SK-N-SH treated with all-trans-retinoic acid at 6 μM for 48 hours (cell line): ENCODE data around the gene ZNF672.

Experiments
- ATAC-seq: fragments of 200-7000 bp; cut with Tn5 transposase; 3 replicates; pipeline ENCODE4 v1.9.1; 2020; ENCODE audit warnings: mild to moderate bottlenecking, moderate library complexity
- ARNTL ChIP-seq: fragments of 450-650 bp; formaldehyde crosslinking; IDR thresholded peaks from 2 replicates; pipeline ENCODE4 v1.5.0; 2020; ENCODE audit warnings: low read depth, mild to moderate bottlenecking, moderate library complexity, borderline replicate concordance
- BACH2 ChIP-seq: fragments of 250-450 bp; sonication (Bioruptor Pico); IDR thresholded peaks from 2 replicates; pipeline ENCODE4 v1.9.0; 2021; ENCODE audit warnings: mild to moderate bottlenecking, borderline replicate concordance
- CREB5 ChIP-seq: fragments of 250-450 bp; sonication (Bioruptor Pico); IDR thresholded peaks from 2 replicates; pipeline ENCODE4 v1.5.1; 2020; ENCODE audit warnings: low read depth, mild to moderate bottlenecking, moderate library complexity
- CSDC2 ChIP-seq: fragments of 250-450 bp; sonication (Bioruptor Pico); IDR thresholded peaks from 2 replicates; pipeline ENCODE4 v1.5.0; 2020; ENCODE audit warnings: mild to moderate bottlenecking, moderate library complexity
- CSRNP3 ChIP-seq: fragments of 250-450 bp; sonication (Bioruptor Pico); IDR thresholded peaks from 2 replicates; pipeline ENCODE4 v1.5.1; 2021; ENCODE audit warnings: mild to moderate bottlenecking, moderate library complexity
- ESRRG ChIP-seq: fragments of 250-450 bp; sonication (Bioruptor Pico); IDR thresholded peaks from 2 replicates; pipeline ENCODE4 v1.6.1; 2021; ENCODE audit warnings: mild to moderate bottlenecking
- GLIS3 ChIP-seq: fragments of 250-450 bp; sonication (Bioruptor Pico); IDR thresholded peaks from 2 replicates; pipeline ENCODE4 v1.5.0; 2020; ENCODE audit warnings: mild to moderate bottlenecking, moderate library complexity
- ISL1 ChIP-seq: fragments of 250-450 bp; sonication (Bioruptor Pico); IDR thresholded peaks from 2 replicates; pipeline ENCODE4 v2.1.2; 2022; ENCODE audit warnings: mild to moderate bottlenecking, moderate library complexity
- OSR1 ChIP-seq: fragments of 250-450 bp; sonication (Bioruptor Pico); IDR thresholded peaks from 2 replicates; pipeline ENCODE4 v1.8.0; 2022; ENCODE audit warnings: moderate library complexity, mild to moderate bottlenecking, inconsistent platforms
- POU6F1 ChIP-seq: fragments of 250-450 bp; sonication (Bioruptor Pico); IDR thresholded peaks from 2 replicates; pipeline ENCODE4 v1.8.0; 2021; ENCODE audit warnings: low read depth, mild to moderate bottlenecking, moderate library complexity, borderline replicate concordance
- RARB ChIP-seq: fragments of 250-450 bp; sonication (Bioruptor Pico); IDR thresholded peaks from 2 replicates; pipeline ENCODE4 v1.8.0; 2021; ENCODE audit warnings: mild to moderate bottlenecking, moderate library complexity
- SNAI2 ChIP-seq: fragments of 250-450 bp; sonication (Bioruptor Pico); IDR thresholded peaks from 2 replicates; pipeline ENCODE4 v1.5.0; 2020; ENCODE audit warnings: mild to moderate bottlenecking, moderate library complexity
- TCF4 ChIP-seq: fragments of 250-450 bp; sonication (Bioruptor Pico); IDR thresholded peaks from 2 replicates; pipeline ENCODE4 v1.8.0; 2021; ENCODE audit warnings: mild to moderate bottlenecking, moderate library complexity, borderline replicate concordance
- TOX ChIP-seq: fragments of 250-450 bp; sonication (Bioruptor Pico); IDR thresholded peaks from 2 replicates; pipeline ENCODE4 v1.8.0; 2021; ENCODE audit warnings: mild to moderate bottlenecking, moderate library complexity, borderline replicate concordance
- TSHZ2 ChIP-seq: fragments of 250-450 bp; sonication (Bioruptor Pico); IDR thresholded peaks from 2 replicates; pipeline ENCODE4 v1.5.0; 2020; ENCODE audit warnings: mild to moderate bottlenecking, moderate library complexity
- ZC3H10 ChIP-seq: fragments of 250-450 bp; sonication (Bioruptor Pico); IDR thresholded peaks from 2 replicates; pipeline ENCODE4 v1.5.1; 2021; ENCODE audit warnings: mild to moderate bottlenecking, moderate library complexity
- ZFP3 ChIP-seq: fragments of 250-450 bp; sonication (Bioruptor Pico); IDR thresholded peaks from 2 replicates; pipeline ENCODE4 v1.5.0; 2020; ENCODE audit warnings: mild to moderate bottlenecking, moderate library complexity
- ZNF565 ChIP-seq: fragments of 450-650 bp; formaldehyde crosslinking; conservative IDR thresholded peaks from 2 replicates; pipeline ENCODE4 v1.5.0; 2020; ENCODE audit warnings: low read depth, mild to moderate bottlenecking, moderate library complexity
- ZNF70 ChIP-seq: fragments of 450-650 bp; formaldehyde crosslinking; IDR thresholded peaks from 2 replicates; pipeline ENCODE4 v1.5.0; 2020; ENCODE audit warnings: mild to moderate bottlenecking, moderate library complexity
- ZNF8 ChIP-seq: fragments of 450-650 bp; formaldehyde crosslinking; IDR thresholded peaks from 2 replicates; pipeline ENCODE4 v1.5.0; 2020; ENCODE audit warnings: mild to moderate bottlenecking, moderate library complexity

The ZNF672 gene

GRCh38 chr1:248844526-248844925, 6.5 kb downstream of the ZNF672 start:
- no peak for ATAC-seq
- no peak for TF ChIP-seq ESRRG (CRISPR knock-in tag)

GRCh38 chr1:248847181-248847955, 9.3 kb downstream of the ZNF672 start:
- TF ChIP-seq BACH2 (CRISPR knock-in tag) = no peak
- TF ChIP-seq CSDC2 (CRISPR knock-in tag) = no peak
- TF ChIP-seq ARNTL = no peak
- no peak for TF ChIP-seq ZNF70 (CRISPR knock-in tag)
- TF ChIP-seq CSRNP3 (CRISPR knock-in tag) = no peak
- ATAC-seq = no peak

GRCh38 chr1:248847956-248848561, 10.0 kb downstream of the ZNF672 start:
- no peak for TF ChIP-seq ZFP3
- no peak for TF ChIP-seq POU6F1 (CRISPR knock-in tag)
- no peak for TF ChIP-seq TCF4 (CRISPR knock-in tag)
- TF ChIP-seq ZNF8 = no peak
- no peak for TF ChIP-seq ARNTL
- TF ChIP-seq ISL1 (CRISPR knock-in tag) = no peak
- no peak for TF ChIP-seq ZC3H10 (CRISPR knock-in tag)
- TF ChIP-seq SNAI2 = no peak
- TF ChIP-seq ESRRG (CRISPR knock-in tag) = no peak
- no peak for TF ChIP-seq BACH2 (CRISPR knock-in tag)
- TF ChIP-seq OSR1 (CRISPR knock-in tag) = no peak
- TF ChIP-seq CREB5 (CRISPR knock-in tag) = no peak
- TF ChIP-seq ZNF565 (CRISPR knock-in tag) = no peak
- no peak for TF ChIP-seq CSDC2 (CRISPR knock-in tag)
- no peak for TF ChIP-seq RARB
- no peak for TF ChIP-seq TOX (CRISPR knock-in tag)
- TF ChIP-seq TSHZ2 (CRISPR knock-in tag) = no peak
- no peak for TF ChIP-seq CSRNP3 (CRISPR knock-in tag)
- TF ChIP-seq GLIS3 (CRISPR knock-in tag) = no peak
- TF ChIP-seq, all 23 proteins: peak for 0
- ATAC-seq = no peak
